ENCODE measurements around the gene CNDP2.
A peak's percentile ranks its signal among the peaks of the same experiment; 100 is the strongest.

The CNDP2 gene

GRCh38 chr18:74489676-74490075, 6.5 kb upstream of the CNDP2 start:
- no peak overlapping the region for H3K27ac ChIP-seq (ENCODE audit: low read depth, low read length, poor library complexity, severe bottlenecking)
- H3K27me3 ChIP-seq (ENCODE audit: insufficient read depth, low read length), result no peaks in the 10 kb centered on the region; the same call in 1 of the 2 replicates
- no peaks in the 10 kb centered on the region for H3K4me1 ChIP-seq (ENCODE audit: insufficient read depth, low read length, severe bottlenecking)
- no peaks in the 10 kb centered on the region for H3K36me3 ChIP-seq (ENCODE audit: insufficient read depth, low read length)
- no peak overlapping the region for H3K9ac ChIP-seq (ENCODE audit: low read length)
- 0 out of 2 replicates have a peak, but pooled peaks cover 5% of the 10 kb centered on the region for H3F3A ChIP-seq (ENCODE audit: insufficient read depth, low read length)
- no peaks in the 10 kb centered on the region for H4K20me1 ChIP-seq (ENCODE audit: insufficient read depth, low read length)
- no peak overlapping the region for H3K4me3 ChIP-seq (ENCODE audit: low read depth, low read length, poor library complexity, severe bottlenecking)
- TF ChIP-seq, protein P1, sequence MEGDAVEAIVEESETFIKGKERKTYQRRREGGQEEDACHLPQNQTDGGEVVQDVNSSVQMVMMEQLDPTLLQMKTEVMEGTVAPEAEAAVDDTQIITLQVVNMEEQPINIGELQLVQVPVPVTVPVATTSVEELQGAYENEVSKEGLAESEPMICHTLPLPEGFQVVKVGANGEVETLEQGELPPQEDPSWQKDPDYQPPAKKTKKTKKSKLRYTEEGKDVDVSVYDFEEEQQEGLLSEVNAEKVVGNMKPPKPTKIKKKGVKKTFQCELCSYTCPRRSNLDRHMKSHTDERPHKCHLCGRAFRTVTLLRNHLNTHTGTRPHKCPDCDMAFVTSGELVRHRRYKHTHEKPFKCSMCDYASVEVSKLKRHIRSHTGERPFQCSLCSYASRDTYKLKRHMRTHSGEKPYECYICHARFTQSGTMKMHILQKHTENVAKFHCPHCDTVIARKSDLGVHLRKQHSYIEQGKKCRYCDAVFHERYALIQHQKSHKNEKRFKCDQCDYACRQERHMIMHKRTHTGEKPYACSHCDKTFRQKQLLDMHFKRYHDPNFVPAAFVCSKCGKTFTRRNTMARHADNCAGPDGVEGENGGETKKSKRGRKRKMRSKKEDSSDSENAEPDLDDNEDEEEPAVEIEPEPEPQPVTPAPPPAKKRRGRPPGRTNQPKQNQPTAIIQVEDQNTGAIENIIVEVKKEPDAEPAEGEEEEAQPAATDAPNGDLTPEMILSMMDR (IDR thresholded peaks at IDR 0.05; ENCODE audit: low read length), result no peak
- no peak for TF ChIP-seq EZH2 (IDR thresholded peaks at IDR 0.05; ENCODE audit: borderline replicate concordance, low read length)
- H3K4me2 ChIP-seq (ENCODE audit: low read length), result no peak overlapping the region
- no peak overlapping the region for H2AFZ ChIP-seq (ENCODE audit: low read length)
- no peaks in the 10 kb centered on the region for H3K79me2 ChIP-seq (ENCODE audit: insufficient read depth, low read length)
- H3K9me3 ChIP-seq (ENCODE audit: low read length), result no peaks in the 10 kb centered on the region
- no peaks in the 10 kb centered on the region for H3K9me2 ChIP-seq (ENCODE audit: low read depth, low read length)

GRCh38 chr18:74492259-74492658, 3.9 kb upstream of the CNDP2 start:
- Histone ChIP-seq H3K9me3 (ENCODE audit: low read length) (no peaks in the 10 kb centered on the region), H3K4me2 (ENCODE audit: low read length) (no peak overlapping the region), H3F3A (ENCODE audit: insufficient read depth, low read length) (0 out of 2 replicates have a peak, but pooled peaks cover 5% of the 10 kb centered on the region), H4K20me1 (ENCODE audit: insufficient read depth, low read length) (no peaks in the 10 kb centered on the region), H3K79me2 (ENCODE audit: insufficient read depth, low read length) (no peaks in the 10 kb centered on the region), H3K27me3 (ENCODE audit: insufficient read depth, low read length) (no peaks in the 10 kb centered on the region; the same call in 1 of the 2 replicates), H3K27ac (ENCODE audit: low read depth, low read length, poor library complexity, severe bottlenecking) (no peak overlapping the region), H2AFZ (ENCODE audit: low read length) (no peak overlapping the region), H3K9ac (ENCODE audit: low read length) (no peak overlapping the region), H3K4me3 (ENCODE audit: low read depth, low read length, poor library complexity, severe bottlenecking) (no peak overlapping the region), H3K4me1 (ENCODE audit: insufficient read depth, low read length, severe bottlenecking) (peaks cover 9% of the 10 kb centered on the region), H3K36me3 (ENCODE audit: insufficient read depth, low read length) (no peaks in the 10 kb centered on the region), H3K9me2 (ENCODE audit: low read depth, low read length) (no peaks in the 10 kb centered on the region)
- TF ChIP-seq EZH2 (IDR thresholded peaks at IDR 0.05; ENCODE audit: borderline replicate concordance, low read length), result no peak
- TF ChIP-seq, protein P1 (IDR thresholded peaks at IDR 0.05; ENCODE audit: low read length), result no peak

DNA sequence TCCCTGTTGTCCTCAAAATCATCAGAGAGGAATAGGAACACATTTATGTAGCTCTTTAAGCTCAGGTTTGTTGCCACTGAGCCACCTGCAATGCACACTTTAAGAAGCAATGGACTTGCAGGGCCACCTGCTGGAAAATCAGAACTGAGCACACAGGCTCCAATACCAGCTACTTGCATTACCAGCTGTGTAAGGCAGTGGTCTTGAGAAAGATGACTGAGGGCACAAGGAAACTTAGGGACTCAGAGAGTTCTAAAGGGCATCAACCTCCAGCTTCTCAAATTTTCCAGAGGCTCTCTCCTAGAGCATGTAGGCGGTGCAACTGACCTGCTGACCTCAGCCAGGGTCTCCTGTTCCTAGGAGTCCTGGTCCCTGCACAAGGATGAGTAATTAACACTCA, 2.5 kb upstream of the CNDP2 start:
- no peak overlapping the region for H3K9ac ChIP-seq (ENCODE audit: low read length)
- no peaks in the 10 kb centered on the region for H3K36me3 ChIP-seq (ENCODE audit: insufficient read depth, low read length)
- H3F3A ChIP-seq (ENCODE audit: insufficient read depth, low read length), result 0 out of 2 replicates have a peak, but pooled peaks cover 10% of the 10 kb centered on the region

More for the DNA sequence above, 2.5 kb upstream of the CNDP2 start:
- TF ChIP-seq, protein P1 (IDR thresholded peaks at IDR 0.05; ENCODE audit: low read length), result peak; percentile 74
- no peak for TF ChIP-seq EZH2 (IDR thresholded peaks at IDR 0.05; ENCODE audit: borderline replicate concordance, low read length)
- no peaks in the 10 kb centered on the region for H3K79me2 ChIP-seq (ENCODE audit: insufficient read depth, low read length)
- H3K9me3 ChIP-seq (ENCODE audit: low read length), result no peaks in the 10 kb centered on the region
- H3K4me3 ChIP-seq (ENCODE audit: low read depth, low read length, poor library complexity, severe bottlenecking), result no peak overlapping the region
- H3K4me2 ChIP-seq (ENCODE audit: low read length), result no peak overlapping the region
- H3K4me1 ChIP-seq (ENCODE audit: insufficient read depth, low read length, severe bottlenecking), result peaks cover 23% of the 10 kb centered on the region
- no peak overlapping the region for H3K27ac ChIP-seq (ENCODE audit: low read depth, low read length, poor library complexity, severe bottlenecking)
- no peaks in the 10 kb centered on the region; the same call in 1 of the 2 replicates for H3K27me3 ChIP-seq (ENCODE audit: insufficient read depth, low read length)
- no peaks in the 10 kb centered on the region for H4K20me1 ChIP-seq (ENCODE audit: insufficient read depth, low read length)
- H2AFZ ChIP-seq (ENCODE audit: low read length), result no peak overlapping the region
- H3K9me2 ChIP-seq (ENCODE audit: low read depth, low read length), result no peaks in the 10 kb centered on the region

All from OCI-LY1 (cell line).